PFSK-1 (cell line): Measurements from ENCODE around the gene LPAR4.

Experiments used
- TAF1 ChIP-seq: IDR thresholded peaks from 2 replicates; pipeline ENCODE4 v1.6.1; 2012; ENCODE audit warnings: low read length, control low read depth, borderline replicate concordance; ENCODE audit not compliant: insufficient read depth
- TF ChIP-seq, protein P1 (sequence below), 2 experiments: IDR thresholded peaks; 2 replicates each; pipeline versions ENCODE4 v1.6.1 to v1.8.0; 2011 to 2012; ENCODE audit warnings: low read depth in 2 of 2, low read length in 2 of 2, control low read depth in 1 of 2, inconsistent platforms in 1 of 2, mild to moderate bottlenecking in 1 of 2, moderate library complexity in 1 of 2; ENCODE audit not compliant: insufficient read depth in 1 of 2

GRCh38 chrX:78769101-78769755 lies 21.7 kb downstream of the LPAR4 start:
- TF ChIP-seq, protein P1, sequence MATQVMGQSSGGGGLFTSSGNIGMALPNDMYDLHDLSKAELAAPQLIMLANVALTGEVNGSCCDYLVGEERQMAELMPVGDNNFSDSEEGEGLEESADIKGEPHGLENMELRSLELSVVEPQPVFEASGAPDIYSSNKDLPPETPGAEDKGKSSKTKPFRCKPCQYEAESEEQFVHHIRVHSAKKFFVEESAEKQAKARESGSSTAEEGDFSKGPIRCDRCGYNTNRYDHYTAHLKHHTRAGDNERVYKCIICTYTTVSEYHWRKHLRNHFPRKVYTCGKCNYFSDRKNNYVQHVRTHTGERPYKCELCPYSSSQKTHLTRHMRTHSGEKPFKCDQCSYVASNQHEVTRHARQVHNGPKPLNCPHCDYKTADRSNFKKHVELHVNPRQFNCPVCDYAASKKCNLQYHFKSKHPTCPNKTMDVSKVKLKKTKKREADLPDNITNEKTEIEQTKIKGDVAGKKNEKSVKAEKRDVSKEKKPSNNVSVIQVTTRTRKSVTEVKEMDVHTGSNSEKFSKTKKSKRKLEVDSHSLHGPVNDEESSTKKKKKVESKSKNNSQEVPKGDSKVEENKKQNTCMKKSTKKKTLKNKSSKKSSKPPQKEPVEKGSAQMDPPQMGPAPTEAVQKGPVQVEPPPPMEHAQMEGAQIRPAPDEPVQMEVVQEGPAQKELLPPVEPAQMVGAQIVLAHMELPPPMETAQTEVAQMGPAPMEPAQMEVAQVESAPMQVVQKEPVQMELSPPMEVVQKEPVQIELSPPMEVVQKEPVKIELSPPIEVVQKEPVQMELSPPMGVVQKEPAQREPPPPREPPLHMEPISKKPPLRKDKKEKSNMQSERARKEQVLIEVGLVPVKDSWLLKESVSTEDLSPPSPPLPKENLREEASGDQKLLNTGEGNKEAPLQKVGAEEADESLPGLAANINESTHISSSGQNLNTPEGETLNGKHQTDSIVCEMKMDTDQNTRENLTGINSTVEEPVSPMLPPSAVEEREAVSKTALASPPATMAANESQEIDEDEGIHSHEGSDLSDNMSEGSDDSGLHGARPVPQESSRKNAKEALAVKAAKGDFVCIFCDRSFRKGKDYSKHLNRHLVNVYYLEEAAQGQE (IDR thresholded peaks at IDR 0.05; ENCODE audit: insufficient read depth in 1 of 2, low read depth in 2 of 2, low read length in 2 of 2) = no peak
- TF ChIP-seq TAF1 = no peak
